Stimulated activated CD8-positive, alpha-beta memory T cell treated with anti-CD3 and anti-CD28 coated beads, Interleukin-2, amount 100 ng/mL, for 1 hour (primary cell): ENCODE data around the gene RINL.

Source experiments
- DNase-seq, 2 donors: peaks; one replicate each; pipeline ENCODE4 v3.0.0-alpha.2; 2020; ENCODE audit warnings: low read depth in 2 of 2

RINL gene

DNA sequence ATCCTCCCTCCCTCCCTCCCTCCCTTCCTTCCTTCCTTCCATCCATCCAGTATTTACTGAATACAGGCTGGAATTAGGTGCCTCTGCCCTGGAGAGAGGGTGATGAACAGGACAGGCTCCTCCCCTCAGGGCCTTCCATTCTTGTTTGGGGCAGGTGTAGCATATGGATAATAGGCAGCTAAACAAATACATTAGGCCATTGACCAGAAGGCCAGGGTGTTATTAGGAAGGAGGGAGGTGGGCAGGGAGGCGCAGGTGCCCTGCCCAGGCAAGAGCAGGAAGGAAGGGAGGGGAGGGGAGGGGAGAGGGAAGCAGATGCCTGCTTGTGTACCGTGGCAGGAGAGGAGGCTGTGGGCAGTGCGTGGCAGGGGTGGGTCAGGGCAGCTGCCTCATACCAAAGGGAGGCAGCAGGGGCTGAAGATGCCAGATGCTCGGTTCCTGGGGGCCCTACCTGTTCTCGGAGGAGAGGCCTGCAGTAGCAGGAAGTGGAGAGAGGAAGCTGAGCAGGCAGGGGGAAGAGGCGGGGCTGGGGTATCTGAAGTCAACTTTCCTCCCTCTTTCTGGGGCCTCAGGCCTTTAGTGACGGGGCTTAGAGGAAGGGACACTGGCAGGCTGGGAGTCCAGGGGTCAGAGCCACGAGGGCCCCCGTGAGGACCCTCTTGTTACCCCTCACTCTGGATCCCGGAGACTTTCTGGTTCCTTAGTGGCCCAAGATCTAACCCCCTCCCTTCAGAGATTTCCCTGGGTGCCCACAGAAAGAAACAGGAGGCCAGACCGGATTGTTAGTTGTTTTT is at the start of gene RINL:
Gene RINL, minus strand, starts transcription at position 495 of the 794 bp plus-strand sequence. CDS start 1,533 bp downstream, outside the sequence.
- DNase-seq, result peak; percentile 46 to 51

- peak in 1 of 2 donors; percentile 23 for DNase-seq
Measured at GRCh38 chr19:38924388-38924787, 46.3 kb upstream of the RINL start.

- no peak for DNase-seq
Measured at GRCh38 chr19:38922482-38922881, 44.4 kb upstream of the RINL start.

GRCh38 chr19:38921420-38922274 is 43.6 kb upstream of the RINL start:
- no peak for DNase-seq

DNA sequence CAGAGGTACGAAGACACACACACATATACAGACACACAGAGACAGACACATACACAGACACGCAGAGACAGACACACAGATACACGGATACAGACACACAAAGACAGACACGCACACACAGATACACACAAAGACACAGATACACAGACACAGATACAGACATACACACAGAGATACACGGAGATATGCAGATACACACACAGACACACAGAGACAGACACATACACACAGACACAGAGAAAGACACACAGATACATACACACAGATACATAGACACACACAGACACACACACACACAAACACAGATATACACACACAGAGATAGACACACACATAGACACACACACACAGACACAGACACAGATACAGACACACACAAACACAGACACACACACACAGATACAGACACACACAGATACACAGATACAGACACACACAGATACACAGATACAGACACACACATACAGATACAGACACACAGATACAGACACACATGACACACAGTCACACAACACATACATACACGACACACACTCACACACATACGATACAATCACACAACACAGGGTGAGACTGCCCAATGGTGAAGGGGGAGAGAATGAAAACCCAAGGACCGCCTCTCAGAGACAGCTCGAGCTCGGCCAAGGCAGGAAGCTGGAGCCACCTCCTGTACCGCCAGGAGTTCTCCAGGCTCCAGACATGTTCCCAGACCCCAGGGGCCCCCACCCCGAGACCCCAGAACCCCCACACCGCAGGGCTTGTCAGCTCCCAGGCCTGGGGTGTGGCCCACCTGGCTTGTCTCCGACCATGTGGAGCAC is 42.7 kb upstream of the RINL start:
- no peak for DNase-seq

DNA sequence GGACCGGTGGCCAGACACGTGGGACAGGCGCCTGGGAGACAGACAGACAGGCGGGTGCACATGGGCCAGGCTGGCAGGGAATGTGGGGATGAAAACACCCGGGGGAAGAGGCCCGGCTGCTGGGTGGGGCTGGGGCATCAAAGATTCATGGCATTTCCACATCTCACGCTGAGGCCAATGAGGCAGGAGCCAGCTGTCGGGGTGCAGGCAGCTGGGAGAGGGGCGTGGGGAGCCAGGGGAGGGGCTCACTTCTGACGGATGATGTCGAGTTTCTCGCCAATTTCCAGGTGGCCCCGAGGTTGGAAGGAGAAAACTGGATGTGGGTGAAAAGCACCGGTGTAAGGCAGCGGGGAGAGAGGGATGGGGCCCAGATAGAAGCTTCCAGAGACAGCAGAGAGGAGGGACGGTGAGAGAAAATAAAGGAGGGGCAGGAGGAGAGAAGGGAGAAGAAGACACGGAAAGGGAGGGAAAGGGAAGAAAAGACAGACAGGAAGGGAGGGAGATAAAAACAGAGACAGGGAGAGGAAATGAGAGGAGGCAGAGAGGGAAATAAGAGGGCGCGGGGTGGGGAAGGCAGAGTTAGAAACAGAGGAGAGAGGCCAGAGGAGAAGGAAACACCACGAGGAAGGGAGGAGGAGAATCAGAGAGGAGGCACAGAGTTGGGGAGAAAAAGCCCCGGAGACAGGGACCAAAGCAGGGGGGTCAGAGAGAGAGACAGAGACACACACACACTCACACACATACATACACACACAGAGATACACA is 41.9 kb upstream of the RINL start:
- DNase-seq, result no peak

GRCh38 chr19:38918526-38918925 is 40.5 kb upstream of the RINL start:
- no peak for DNase-seq

DNA sequence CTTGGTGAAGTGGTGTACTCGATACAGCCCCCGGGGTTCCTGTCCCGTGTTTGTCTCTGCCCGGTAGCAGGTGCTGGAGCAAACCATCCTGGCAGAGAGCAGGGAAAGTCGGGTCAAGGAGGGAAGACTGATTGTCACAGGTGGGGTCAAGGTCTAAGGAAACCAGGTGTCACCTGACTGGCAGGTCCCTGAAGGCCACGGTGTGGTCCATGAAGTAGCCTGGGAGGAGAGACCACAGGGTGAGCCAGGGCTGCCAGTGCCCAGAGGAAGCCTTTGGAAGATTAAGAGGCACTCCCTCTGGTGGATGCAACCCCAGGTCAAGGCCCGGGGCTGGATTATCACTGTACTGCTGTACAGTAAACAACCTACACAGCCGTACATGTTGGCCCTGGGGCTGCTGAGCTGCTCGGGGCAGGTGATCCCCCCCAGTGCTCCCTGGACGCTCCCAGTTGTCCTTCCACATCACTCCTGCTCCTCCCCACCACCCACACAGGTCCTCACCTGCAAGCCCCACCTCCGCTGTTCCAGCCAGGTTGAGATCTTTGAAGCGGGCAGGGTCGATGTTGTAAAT is 39.9 kb upstream of the RINL start:
- no peak for DNase-seq

DNA sequence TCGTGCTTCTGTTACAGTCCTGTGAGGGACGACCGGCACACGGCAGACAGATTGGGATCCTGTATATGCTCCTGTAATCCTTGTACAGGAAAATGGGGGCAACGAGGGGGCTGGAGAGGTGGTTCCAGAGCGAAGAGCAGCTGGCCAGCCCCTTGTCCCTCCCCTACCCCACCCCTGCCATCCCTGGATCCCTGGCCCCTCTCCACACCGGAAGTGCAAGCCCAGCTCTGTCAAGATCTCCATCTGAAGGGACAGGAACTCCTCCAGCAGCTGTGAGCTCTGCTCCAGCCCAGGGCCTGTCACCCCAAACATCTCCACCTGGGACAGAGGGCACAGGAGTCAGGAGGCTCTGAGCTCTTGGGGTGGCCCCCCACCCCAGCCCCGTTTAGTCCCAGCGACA is 39.4 kb upstream of the RINL start:
- no peak for DNase-seq

- no peak for DNase-seq
Measured at GRCh38 chr19:38915329-38916321, 37.5 kb upstream of the RINL start.

DNA sequence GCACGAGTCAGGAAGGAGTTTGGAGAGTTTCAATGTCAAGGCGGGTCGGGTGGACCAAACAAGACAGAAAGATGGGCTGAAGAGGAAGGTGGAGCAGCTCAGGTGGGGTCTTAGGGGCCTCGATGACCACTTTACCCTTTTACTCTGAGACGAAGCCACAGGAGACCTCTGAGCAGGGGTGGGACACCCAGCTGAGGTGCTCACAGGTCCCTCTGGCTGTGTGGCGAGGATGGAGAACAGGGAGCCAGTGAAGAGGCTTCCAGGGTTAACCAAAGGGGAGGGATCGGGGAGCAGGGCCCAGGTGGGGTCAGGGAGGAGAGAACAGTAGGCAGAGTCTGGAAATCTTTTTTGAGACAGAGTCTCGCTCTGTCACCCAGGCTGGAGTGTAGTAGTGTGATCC is 35.9 kb upstream of the RINL start:
- no peak for DNase-seq

DNA sequence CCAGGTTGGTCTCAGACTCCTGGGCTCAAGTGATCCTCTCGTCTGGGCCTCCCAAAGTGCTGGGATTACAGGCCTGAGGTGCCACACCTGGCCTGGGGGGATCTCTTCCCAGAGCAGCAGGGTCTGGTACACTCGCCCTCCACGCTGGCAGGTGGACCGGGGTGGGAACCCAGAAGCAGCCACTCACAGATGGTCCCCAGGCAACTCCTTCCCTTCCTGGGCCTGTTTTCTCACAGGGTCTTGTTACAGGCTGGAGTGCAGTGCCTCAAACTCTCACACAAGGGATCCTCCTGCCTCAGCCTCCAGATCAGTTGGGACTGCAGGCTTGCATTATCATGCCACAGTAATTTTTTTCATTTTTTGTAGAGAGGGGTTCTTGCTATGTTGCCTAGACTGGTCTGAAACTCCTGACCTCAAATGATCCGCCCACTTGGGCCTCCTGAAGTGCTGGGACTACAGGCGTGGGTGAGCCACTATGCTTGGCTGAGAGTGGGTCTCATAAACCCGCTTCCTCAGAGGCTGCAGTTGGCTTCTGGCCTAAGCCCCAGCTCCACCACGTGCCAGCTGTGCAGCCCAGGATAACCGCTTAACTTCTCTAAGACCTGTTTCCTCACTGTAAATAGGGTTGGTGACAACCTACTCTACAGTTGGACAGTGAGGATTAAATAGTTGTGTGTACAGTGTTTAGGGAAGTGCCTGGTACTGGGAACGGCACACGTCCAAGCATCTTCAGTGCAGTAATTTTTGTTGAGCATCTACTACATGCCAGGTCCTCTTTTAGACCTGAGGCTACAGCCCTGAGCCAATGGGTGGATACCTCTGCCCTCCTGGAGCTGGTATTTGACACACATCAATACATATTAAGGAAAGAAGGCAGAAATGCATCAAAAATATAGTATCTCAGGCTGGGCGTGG is 34.8 kb upstream of the RINL start:
- DNase-seq, result no peak

DNA sequence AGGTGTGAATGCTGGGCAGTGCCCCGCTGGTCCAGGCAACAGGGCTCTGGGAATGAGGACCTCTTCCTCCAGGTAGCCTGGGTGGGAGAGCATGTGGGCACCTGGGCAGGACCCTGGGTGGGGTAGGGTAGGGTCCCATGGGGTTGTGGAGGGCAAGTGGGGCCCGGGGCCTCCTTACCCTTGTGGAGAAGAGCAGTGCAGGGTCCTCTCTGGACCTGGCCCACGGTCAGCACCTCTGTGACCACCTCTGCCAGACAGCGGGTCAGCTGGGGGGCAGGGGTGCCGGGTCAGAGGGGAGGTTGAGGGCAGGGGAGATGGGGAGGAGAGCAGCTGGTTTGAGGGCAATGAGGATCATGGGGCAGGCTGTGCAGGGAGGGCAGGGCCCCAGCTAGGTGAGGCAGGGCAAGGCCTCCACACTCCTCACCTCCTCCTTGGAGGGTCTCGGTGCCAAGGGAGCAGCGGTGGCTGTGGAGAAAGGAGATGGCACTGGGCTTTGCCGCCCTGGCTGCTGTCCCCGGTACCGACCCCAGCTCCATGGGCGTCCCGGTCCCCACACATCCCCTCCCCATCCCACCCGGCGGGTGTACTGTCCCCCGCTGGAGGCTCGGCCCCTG is 33.4 kb upstream of the RINL start:
- no peak for DNase-seq

- no peak for DNase-seq
Measured at GRCh38 chr19:38910488-38910887, 32.4 kb upstream of the RINL start.

DNA sequence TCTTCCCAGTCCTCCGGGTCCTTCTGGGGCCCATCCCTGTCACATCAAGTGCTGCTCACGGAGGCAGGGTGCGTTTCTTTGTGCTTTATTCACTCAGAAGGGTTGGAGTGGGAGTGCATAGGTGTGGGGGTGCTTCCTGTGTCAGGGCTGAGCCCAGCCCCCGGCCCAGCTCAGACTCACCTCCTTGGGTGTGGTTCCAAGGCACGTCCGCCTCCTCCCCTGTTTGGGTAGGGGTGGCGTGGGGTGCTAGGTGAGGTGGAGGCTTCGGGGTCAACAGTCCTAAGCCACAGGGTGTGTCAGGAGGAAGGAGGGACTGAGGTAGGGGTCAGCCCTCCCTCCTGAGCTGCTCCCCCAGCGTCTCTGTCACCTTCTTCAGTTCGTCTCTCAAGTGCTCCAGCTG is 30.8 kb upstream of the RINL start:
- no peak for DNase-seq

DNA sequence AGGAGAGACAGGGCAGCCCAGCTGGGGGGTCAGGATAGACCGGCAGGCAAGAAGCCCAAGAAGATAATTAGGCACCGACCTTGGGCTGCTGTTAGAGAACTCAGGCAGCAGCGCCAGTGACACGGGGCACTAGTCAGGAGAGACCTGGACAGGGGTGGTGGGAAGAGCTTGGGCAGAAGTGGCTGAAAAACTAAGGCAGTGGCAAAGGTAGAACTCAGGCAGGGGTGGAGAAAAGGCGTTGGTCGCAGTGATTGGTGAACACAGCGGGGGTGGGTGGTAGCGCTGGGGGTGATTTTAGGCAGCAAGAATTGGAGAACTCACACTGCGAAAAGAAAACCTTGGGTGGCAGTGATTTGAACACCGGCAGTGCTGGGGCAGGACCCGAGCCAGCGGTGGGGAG is 29.6 kb upstream of the RINL start:
- DNase-seq, result no peak

DNA sequence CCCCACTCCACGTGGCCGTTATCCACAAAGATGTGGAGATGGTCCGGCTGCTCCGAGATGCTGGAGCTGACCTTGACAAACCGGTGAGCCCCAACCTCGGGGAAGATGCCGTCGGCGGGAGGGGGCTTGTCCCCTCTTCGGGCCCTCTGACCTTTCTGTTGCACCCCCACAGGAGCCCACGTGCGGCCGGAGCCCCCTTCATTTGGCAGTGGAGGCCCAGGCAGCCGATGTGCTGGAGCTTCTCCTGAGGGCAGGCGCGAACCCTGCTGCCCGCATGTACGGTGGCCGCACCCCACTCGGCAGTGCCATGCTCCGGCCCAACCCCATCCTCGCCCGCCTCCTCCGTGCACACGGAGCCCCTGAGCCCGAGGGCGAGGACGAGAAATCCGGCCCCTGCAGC is 29.2 kb upstream of the RINL start:
- DNase-seq, result no peak

- no peak for DNase-seq
Measured at GRCh38 chr19:38905620-38906019, 27.5 kb upstream of the RINL start.
